T-cell (primary cell): ENCODE measurements around the gene CTDP1. TPM values are rescaled to one million over a fixed set of nuclear protein-coding genes. Genes with fewer than 3 reads are reported as not detected.

ENCODE experiments used
- ATAC-seq, 4 experiments: fragments of 200-7000 bp in 3 of 4; fragments of 150-1000 bp in 1 of 4; cut with Tn5 transposase; replicated peaks in 1 of 4; 1 replicate in 3 of 4; 2 replicates in 1 of 4; pipeline ENCODE4 v1.10.0; 2021; ENCODE audit warnings: moderate library complexity in 3 of 4, mild to moderate bottlenecking in 2 of 4, moderate number of reproducible peaks in 1 of 4
- CTCF ChIA-PET, 2 donors: fragments of 300-600 bp; sonication (Branson Sonifier 250); formaldehyde crosslinking; loops; one replicate each; lab custom pipeline; 2022; ENCODE audit warnings: antibody characterized with exemption in 2 of 2; lab: Charles Lee
- POLR2A ChIA-PET, 2 donors: fragments of 300-600 bp; sonication (Branson Sonifier 250); formaldehyde crosslinking; loops; one replicate each; lab custom pipeline; 2022; ENCODE audit warnings: antibody characterized with exemption in 2 of 2; lab: Charles Lee
- DNase-seq, 35 experiments: peaks; one replicate each; pipeline versions ENCODE4 v3.0.0 to v3.0.0-alpha.2; 2013 to 2023
- H3K27ac ChIP-seq: one replicate; pipeline ENCODE4 v1.5.1; 2013; ENCODE audit warnings: low read length
- H3K27me3 ChIP-seq, 2 experiments: replicated peaks in 1 of 2; 1 replicate in 1 of 2; 2 replicates in 1 of 2; pipeline versions ENCODE4 v1.6.1 to v1.7.0; 2013; ENCODE audit warnings: low read length in 1 of 2, mixed read lengths in 1 of 2; ENCODE audit not compliant: control insufficient read depth in 2 of 2, insufficient read depth in 2 of 2; ENCODE audit errors: extremely low read depth in 1 of 2
- H3K36me3 ChIP-seq, 2 donors: 1 replicate in 1 of 2; 2 replicates in 1 of 2; pipeline versions ENCODE4 v1.6.1 to v1.7.0; 2013; ENCODE audit warnings: low read length in 1 of 2; ENCODE audit not compliant: control insufficient read depth in 2 of 2, insufficient read depth in 1 of 2; ENCODE audit errors: extremely low read depth in 1 of 2
- H3K4me1 ChIP-seq, 2 experiments: 1 replicate in 1 of 2; 2 replicates in 1 of 2; pipeline versions ENCODE4 v1.6.1 to v1.7.0; 2013; ENCODE audit warnings: low read length in 2 of 2, mixed read lengths in 1 of 2; ENCODE audit not compliant: insufficient read depth in 2 of 2, control insufficient read depth in 1 of 2; ENCODE audit errors: extremely low read depth in 1 of 2
- H3K4me3 ChIP-seq, 2 donors: 1 replicate in 1 of 2; 2 replicates in 1 of 2; pipeline versions ENCODE4 v1.5.1 to v1.7.0; 2013; ENCODE audit warnings: mild to moderate bottlenecking in 2 of 2, low read length in 1 of 2, moderate library complexity in 1 of 2; ENCODE audit not compliant: control insufficient read depth in 1 of 2; ENCODE audit errors: extremely low read depth in 1 of 2
- H3K9me3 ChIP-seq: 2 replicates; pipeline ENCODE4 v1.7.0; 2013
- H3K27ac Mint-ChIP-seq, 2 donors: one replicate each; pipeline ENCODE4 v1.8.0; 2020 to 2021; ENCODE audit warnings: mild to moderate bottlenecking in 2 of 2, mixed read lengths in 2 of 2
- H3K27me3 Mint-ChIP-seq, 2 donors: one replicate each; pipeline ENCODE4 v1.8.0; 2021 to 2022; ENCODE audit warnings: mixed read lengths in 2 of 2
- H3K36me3 Mint-ChIP-seq: one replicate; pipeline ENCODE4 v1.8.0; 2021; ENCODE audit warnings: mixed read lengths
- H3K4me1 Mint-ChIP-seq, 3 donors: one replicate each; pipeline ENCODE4 v1.8.0; 2020 to 2022; ENCODE audit warnings: mixed read lengths in 3 of 3, mild to moderate bottlenecking in 1 of 3
- H3K4me3 Mint-ChIP-seq, 3 donors: one replicate each; pipeline ENCODE4 v1.8.0; 2020 to 2022; ENCODE audit warnings: mild to moderate bottlenecking in 3 of 3, mixed read lengths in 3 of 3, moderate library complexity in 3 of 3
- H3K9me3 Mint-ChIP-seq, 3 donors: one replicate each; pipeline ENCODE4 v1.8.0; 2020 to 2022; ENCODE audit warnings: mixed read lengths in 3 of 3
- WGBS: methylation state at CpG from one replicate; pipeline ENCODE4 v1.1.5; 2013; ENCODE audit warnings: missing lambda C conversion rate; ENCODE audit not compliant: insufficient coverage; 5-methylcytosine and 5-hydroxymethylcytosine counted together
- total RNA-seq, 35 experiments: library from RNA in 6 of 35; stranded (reverse) in 6 of 35; fragments of 120-200 nt in 1 of 35; gene quantifications; one replicate each; pipeline versions ENCODE4 v1.2.1 to v1.2.4 and lab custom pipeline; 2013 to 2026

CTDP1 gene
- total RNA-seq, 5 donors from 2014 or later (not counting 1 experiment from before 2014, with no cell fraction given): 46.3 to 78.0 (median 49.4) TPM

GRCh38 chr18:79784071-79784913 is 104.7 kb downstream of the CTDP1 start:
- WGBS: 91% methylated on average over 24 of the region's 42 CpGs
- POLR2A ChIA-PET: no interaction called here

GRCh38 chr18:79784965-79785770 is 105.6 kb downstream of the CTDP1 start:
- no peak for ATAC-seq
- peaks cover 33 to 48% of the 10 kb centered on the region in 2 donors for H3K27me3 Mint-ChIP-seq

More at GRCh38 chr18:79784071-79784913, 104.7 kb downstream of the CTDP1 start:
- no peak overlapping the region for H3K27ac ChIP-seq
- H3K4me1 Mint-ChIP-seq: peaks cover 0 to 2% (median 1%) of the 10 kb centered on the region in 3 donors
- H3K27ac Mint-ChIP-seq: no peak overlapping the region
- H3K27me3 Mint-ChIP-seq: peaks cover 28 to 45% of the 10 kb centered on the region in 2 donors
- H3K4me1 ChIP-seq: peaks cover 0 to 3% of the 10 kb centered on the region in 2 experiments
- peaks cover 0 to 63% of the 10 kb centered on the region in 2 experiments for H3K27me3 ChIP-seq
- H3K36me3 ChIP-seq: no peaks in the 10 kb centered on the region
- CTCF ChIA-PET: no interaction called here
- no peaks in the 10 kb centered on the region for H3K9me3 Mint-ChIP-seq
- no peak overlapping the region for H3K4me3 Mint-ChIP-seq
- H3K36me3 Mint-ChIP-seq: no peaks in the 10 kb centered on the region
- DNase-seq (no peak), ATAC-seq (no peak)
- H3K9me3 ChIP-seq: no peaks in the 10 kb centered on the region
- no peak overlapping the region for H3K4me3 ChIP-seq

GRCh38 chr18:79785831-79786230 is 106.2 kb downstream of the CTDP1 start:
- CTCF ChIA-PET: no interaction called here
- peaks cover 0 to 3% of the 10 kb centered on the region in 2 experiments for H3K4me1 ChIP-seq
- no peaks in the 10 kb centered on the region for H3K9me3 ChIP-seq
- H3K27ac ChIP-seq: no peak overlapping the region
- Mint-ChIP-seq H3K27ac (no peak overlapping the region), H3K36me3 (no peaks in the 10 kb centered on the region), H3K27me3 (peaks cover 39 to 51% of the 10 kb centered on the region in 2 donors), H3K4me3 (no peak overlapping the region), H3K9me3 (no peaks in the 10 kb centered on the region), H3K4me1 (peaks cover 1 to 4% (median 4%) of the 10 kb centered on the region in 3 donors)
- WGBS: 72% methylated on average over 7 of the region's 12 CpGs
- DNase-seq (no peak), ATAC-seq (no peak)
- H3K27me3 ChIP-seq: peaks cover 0 to 67% of the 10 kb centered on the region in 2 experiments
- POLR2A ChIA-PET: no interaction called here
- H3K4me3 ChIP-seq: no peak overlapping the region
- no peaks in the 10 kb centered on the region for H3K36me3 ChIP-seq

More at GRCh38 chr18:79784965-79785770, 105.6 kb downstream of the CTDP1 start:
- WGBS: 82% methylated on average over 26 of the region's 32 CpGs
- peaks cover 0 to 65% of the 10 kb centered on the region in 2 experiments for H3K27me3 ChIP-seq
- no peaks in the 10 kb centered on the region for H3K9me3 ChIP-seq
- no peak overlapping the region for H3K4me3 ChIP-seq
- H3K36me3 ChIP-seq: no peaks in the 10 kb centered on the region
- CTCF ChIA-PET: no interaction called here
- no peaks in the 10 kb centered on the region for H3K9me3 Mint-ChIP-seq
- peaks cover 0 to 3% of the 10 kb centered on the region in 2 experiments for H3K4me1 ChIP-seq
- peaks cover 0 to 3% (median 1%) of the 10 kb centered on the region in 3 donors for H3K4me1 Mint-ChIP-seq
- POLR2A ChIA-PET: no interaction called here
- H3K4me3 Mint-ChIP-seq: no peak overlapping the region
- no peak for DNase-seq
- no peak overlapping the region for H3K27ac ChIP-seq
- no peak overlapping the region for H3K27ac Mint-ChIP-seq
- H3K36me3 Mint-ChIP-seq: no peaks in the 10 kb centered on the region

- ChIA-PET POLR2A (no interaction called here), CTCF (no interaction called here)
- WGBS: 83% methylated on average over 10 of the region's 14 CpGs
- H3K4me1 ChIP-seq: peaks cover 0 to 3% of the 10 kb centered on the region in 2 experiments
- H3K4me3 ChIP-seq: no peak overlapping the region
- Mint-ChIP-seq H3K27ac (no peak overlapping the region), H3K27me3 (peaks cover 44 to 55% of the 10 kb centered on the region in 2 donors), H3K36me3 (no peaks in the 10 kb centered on the region), H3K4me1 (peaks cover 4 to 9% (median 9%) of the 10 kb centered on the region in 3 donors), H3K9me3 (no peaks in the 10 kb centered on the region), H3K4me3 (no peak overlapping the region)
- no peaks in the 10 kb centered on the region for H3K36me3 ChIP-seq
- H3K27ac ChIP-seq: no peak overlapping the region
- H3K9me3 ChIP-seq: no peaks in the 10 kb centered on the region
- peaks cover 0 to 69% of the 10 kb centered on the region in 2 experiments for H3K27me3 ChIP-seq
- no peak for DNase-seq
- no peak for ATAC-seq
These were observed 106.7 kb downstream of the CTDP1 start for GRCh38 chr18:79786304-79786703.

GRCh38 chr18:79786786-79787526 is 107.4 kb downstream of the CTDP1 start:
- Histone ChIP-seq H3K4me1 (peaks cover 0 to 3% of the 10 kb centered on the region in 2 experiments), H3K27ac (no peak overlapping the region), H3K36me3 (no peaks in the 10 kb centered on the region), H3K9me3 (no peaks in the 10 kb centered on the region), H3K4me3 (no peak overlapping the region), H3K27me3 (peaks cover 0 to 74% of the 10 kb centered on the region in 2 experiments)
- WGBS: 86% methylated on average over 22 of the region's 22 CpGs
- Mint-ChIP-seq H3K36me3 (no peaks in the 10 kb centered on the region), H3K27me3 (peaks cover 51 to 60% of the 10 kb centered on the region in 2 donors), H3K4me3 (peak overlapping the region in 1 of 3 donors; percentile 29), H3K9me3 (no peaks in the 10 kb centered on the region), H3K4me1 (peaks cover 8 to 16% (median 12%) of the 10 kb centered on the region in 3 donors), H3K27ac (no peak overlapping the region)
- CTCF ChIA-PET: no interaction called here
- ATAC-seq (no peak), DNase-seq (no peak)
- POLR2A ChIA-PET: no interaction called here

GRCh38 chr18:79787527-79787864 is 107.9 kb downstream of the CTDP1 start:
- H3K4me1 ChIP-seq: peaks cover 0 to 3% of the 10 kb centered on the region in 2 experiments
- ChIA-PET CTCF (no interaction called here), POLR2A (interaction anchor here in 1 of 2 donors (0.6 kb wide), 1 partner anchor 875 kb away, joined by 3 read pairs; no protein-coding TSS in a partner anchor)
- Mint-ChIP-seq H3K4me3 (no peak overlapping the region), H3K27ac (no peak overlapping the region), H3K4me1 (peaks cover 8 to 17% (median 12%) of the 10 kb centered on the region in 3 donors), H3K9me3 (no peaks in the 10 kb centered on the region), H3K27me3 (peaks cover 56 to 63% of the 10 kb centered on the region in 2 donors), H3K36me3 (no peaks in the 10 kb centered on the region)
- no peaks in the 10 kb centered on the region for H3K9me3 ChIP-seq
- H3K27ac ChIP-seq: no peak overlapping the region
- 82% methylated on average over 14 of the region's 16 CpGs for WGBS
- no peaks in the 10 kb centered on the region for H3K36me3 ChIP-seq
- peaks cover 0 to 79% of the 10 kb centered on the region in 2 experiments for H3K27me3 ChIP-seq
- ATAC-seq (no peak), DNase-seq (no peak)
- H3K4me3 ChIP-seq: no peak overlapping the region
